Activated naive CD4-positive, alpha-beta T cell treated with anti-CD3 and anti-CD28 coated beads for 36 hours (primary cell): Measurements from ENCODE around the gene GPR15LG. TPM values are rescaled to one million over a fixed set of nuclear protein-coding genes. Genes with fewer than 3 reads are reported as not detected.

ENCODE experiments used
- CTCF ChIA-PET: fragments of 350-600 bp; sonication (Branson Sonifier 250); formaldehyde crosslinking; loops from one replicate; lab custom pipeline; 2021; ENCODE audit warnings: antibody characterized with exemption; lab: Charles Lee
- DNase-seq: peaks from one replicate; pipeline ENCODE4 v3.0.0-alpha.2; 2020
- H3K27ac Mint-ChIP-seq: one replicate; pipeline ENCODE4 v1.8.0; 2021; ENCODE audit warnings: mild to moderate bottlenecking, mixed read lengths
- H3K27me3 Mint-ChIP-seq: one replicate; pipeline ENCODE4 v1.8.0; 2021; ENCODE audit warnings: low read depth, mixed read lengths
- H3K36me3 Mint-ChIP-seq: one replicate; pipeline ENCODE4 v1.8.0; 2021; ENCODE audit warnings: low read depth, mixed read lengths
- H3K4me1 Mint-ChIP-seq: one replicate; pipeline ENCODE4 v1.8.0; 2021; ENCODE audit warnings: low read depth, mixed read lengths
- H3K4me3 Mint-ChIP-seq: one replicate; pipeline ENCODE4 v1.8.0; 2021; ENCODE audit warnings: mild to moderate bottlenecking, moderate library complexity, mixed read lengths
- H3K9me3 Mint-ChIP-seq: one replicate; pipeline ENCODE4 v1.8.0; 2021; ENCODE audit warnings: mixed read lengths
- intact Hi-C: fragments of 100-400 bp; cut with micrococcal nuclease; formaldehyde crosslinking; loops from one replicate; pipeline ENCODE4 v1.15.1; 2023
- total RNA-seq, 2 experiments: library from RNA; stranded (reverse); gene quantifications; one replicate each; pipeline ENCODE4 v1.2.3, GENCODE V29; 2021

GPR15LG gene
- total RNA-seq, 2 experiments from 2014 or later = not detected

DNA sequence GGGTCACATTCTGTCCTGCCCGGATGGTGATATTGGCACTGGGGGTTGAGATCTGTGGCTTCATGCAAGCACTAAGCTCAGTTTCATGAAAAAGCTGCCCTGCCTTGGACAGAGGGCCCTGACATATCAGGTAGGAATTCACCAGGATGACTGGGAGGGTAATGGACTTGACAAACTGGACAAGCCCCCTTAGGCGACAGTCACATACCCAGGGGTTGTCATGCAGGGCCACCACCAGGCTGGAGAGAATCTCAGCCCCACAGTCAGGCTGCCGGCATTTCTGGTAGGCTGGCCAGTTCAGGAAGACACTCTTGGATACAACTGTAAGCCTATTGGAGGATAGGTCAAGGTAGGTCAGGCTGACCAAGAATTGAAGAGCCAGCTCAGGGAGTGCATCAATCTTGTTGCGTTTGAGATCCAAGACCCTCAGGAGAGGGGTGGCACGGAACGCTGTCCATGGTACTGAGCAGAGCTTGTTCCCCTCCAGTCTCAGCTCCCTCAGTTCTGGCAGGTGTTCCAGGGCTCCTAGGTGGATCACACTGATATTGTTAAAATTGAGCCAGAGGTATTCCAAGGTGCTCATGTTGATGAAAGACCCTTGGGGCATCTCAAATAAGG, 50.9 kb downstream of the GPR15LG start:
- no peaks in the 10 kb centered on the region for H3K36me3 Mint-ChIP-seq
- H3K4me3 Mint-ChIP-seq = no peak overlapping the region
- CTCF ChIA-PET = no interaction called here
- intact Hi-C loops = no loop called here
- H3K4me1 Mint-ChIP-seq = no peaks in the 10 kb centered on the region
- peaks cover 18% of the 10 kb centered on the region for H3K27me3 Mint-ChIP-seq
- no peak overlapping the region for H3K27ac Mint-ChIP-seq
- DNase-seq = no peak
- H3K9me3 Mint-ChIP-seq = peaks cover 2% of the 10 kb centered on the region

DNA sequence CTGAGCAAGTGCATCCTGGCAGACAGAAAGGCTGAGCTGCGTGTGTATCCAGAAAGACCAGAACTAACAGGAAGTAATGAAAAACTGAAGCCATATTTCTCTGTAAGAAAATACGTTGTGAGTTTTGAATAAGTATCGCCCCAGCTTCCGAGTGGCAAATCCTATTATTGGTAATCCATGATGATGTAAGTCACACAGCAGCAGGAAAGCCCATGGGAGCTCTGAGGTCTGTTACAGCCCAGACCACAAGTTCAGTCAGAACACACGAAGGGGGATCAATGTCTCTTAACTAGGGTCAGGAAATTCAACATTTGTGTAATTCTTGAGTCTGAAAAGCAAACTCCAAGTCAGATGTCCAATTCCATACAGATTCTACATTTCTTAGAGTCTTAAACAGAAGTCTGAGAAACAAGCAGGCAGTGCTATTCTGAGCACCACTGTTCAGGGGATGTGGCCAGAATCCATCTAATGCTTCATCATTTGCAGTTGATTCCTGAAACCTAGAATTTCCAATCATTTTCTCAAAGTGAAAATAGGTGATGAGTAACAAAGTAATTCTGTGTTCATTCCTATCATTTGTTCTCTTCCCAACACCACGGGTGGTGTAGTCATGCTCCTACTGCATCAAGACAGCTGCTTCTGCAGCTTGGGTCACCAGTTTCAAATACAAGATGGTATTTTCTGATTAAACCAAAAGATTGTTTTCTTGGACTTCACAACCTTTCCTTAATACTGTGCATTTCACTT, 52.0 kb downstream of the GPR15LG start, which contains the start of gene LRIT2:
TSS of gene LRIT2 (minus strand) at position 118 of the 747 bp plus-strand sequence. CDS start at position 94, 24 bp downstream.
- Mint-ChIP-seq H3K36me3 (no peaks in the 10 kb centered on the region), H3K9me3 (no peaks in the 10 kb centered on the region), H3K27ac (no peak within 1 kb of the TSS), H3K27me3 (peaks cover 17% of the 10 kb centered on the region), H3K4me3 (no peak within 1 kb of the TSS), H3K4me1 (no peaks in the 10 kb centered on the region)
- intact Hi-C loops = no loop called here
- CTCF ChIA-PET = interaction anchor here (1.4 kb wide), 1 partner anchor 10 kb away, joined by 4 read pairs; no protein-coding TSS in a partner anchor
- no peak for DNase-seq

DNA sequence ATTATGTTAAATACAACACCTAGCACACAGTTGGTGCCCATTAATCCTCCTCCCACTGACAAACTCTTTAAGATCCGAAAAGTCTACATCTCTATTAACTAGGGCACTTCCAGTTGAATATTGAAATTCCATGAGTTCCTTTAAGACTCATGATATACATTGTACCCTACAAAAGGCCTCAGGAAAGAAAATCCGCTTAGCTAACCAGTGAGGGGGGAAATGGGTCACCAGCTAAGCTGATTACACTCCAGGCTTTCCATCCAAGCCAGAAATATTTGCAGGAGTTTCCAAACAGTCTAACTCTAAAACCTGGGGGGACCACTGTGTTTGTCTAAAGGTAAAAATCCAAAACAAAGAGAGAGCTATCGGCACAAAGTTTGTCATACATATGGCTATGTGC, 53.0 kb downstream of the GPR15LG start:
- CTCF ChIA-PET = interaction anchor here (0.6 to 1.4 kb wide), 2 partner anchors 11 to 292 kb away, joined by 3 to 4 read pairs; no protein-coding TSS in a partner anchor
- H3K27ac Mint-ChIP-seq = no peak overlapping the region
- H3K4me1 Mint-ChIP-seq = no peaks in the 10 kb centered on the region
- no peak for DNase-seq
- intact Hi-C loops = no loop called here
- H3K36me3 Mint-ChIP-seq = no peaks in the 10 kb centered on the region
- H3K27me3 Mint-ChIP-seq = peaks cover 16% of the 10 kb centered on the region
- no peak overlapping the region for H3K4me3 Mint-ChIP-seq
- no peaks in the 10 kb centered on the region for H3K9me3 Mint-ChIP-seq

DNA sequence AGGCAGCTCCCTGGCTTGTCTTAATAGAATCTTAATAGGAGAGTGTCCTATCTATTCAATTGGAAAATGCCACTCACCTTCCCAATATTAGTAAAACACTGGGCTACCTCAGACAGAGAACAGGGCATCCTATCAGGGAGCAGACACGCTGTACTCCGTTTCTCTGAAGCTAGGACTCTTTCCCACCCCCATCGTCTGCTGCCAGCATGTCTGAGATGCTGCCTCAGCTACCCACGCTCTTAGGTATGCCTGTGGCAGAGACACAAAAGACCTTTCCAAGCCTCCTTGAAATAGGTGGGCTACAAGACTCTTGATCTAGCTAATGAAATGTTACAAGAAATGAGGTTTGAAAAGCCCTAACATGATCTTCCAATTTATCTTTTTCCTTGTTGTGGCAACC, 54.2 kb downstream of the GPR15LG start:
- Mint-ChIP-seq H3K9me3 (no peaks in the 10 kb centered on the region), H3K4me1 (no peaks in the 10 kb centered on the region), H3K4me3 (no peak overlapping the region), H3K27me3 (peaks cover 13% of the 10 kb centered on the region), H3K27ac (no peak overlapping the region), H3K36me3 (no peaks in the 10 kb centered on the region)
- CTCF ChIA-PET = interaction anchor here (0.9 kb wide), 1 partner anchor 9 kb away, joined by 5 read pairs; no protein-coding TSS in a partner anchor
- no peak for DNase-seq
- intact Hi-C loops = no loop called here

DNA sequence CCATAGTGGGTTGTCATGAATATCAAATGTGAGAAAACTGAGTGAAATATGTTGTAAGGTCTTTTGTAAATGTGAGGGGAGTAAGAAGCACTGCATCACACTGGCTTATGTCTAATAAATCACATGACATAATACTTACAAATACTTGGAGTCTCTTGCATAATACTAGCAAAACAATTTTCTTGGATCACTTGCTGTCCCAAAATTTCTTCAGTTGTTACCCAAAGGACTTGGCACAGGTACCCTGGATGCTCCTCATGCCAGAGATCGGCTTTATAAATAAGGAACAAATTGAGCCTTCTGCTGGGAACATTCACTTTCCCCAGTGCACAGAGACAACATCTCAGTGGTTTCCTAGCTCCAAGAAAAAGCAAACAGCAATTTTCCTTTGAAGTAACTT, 56.8 kb downstream of the GPR15LG start:
- no peak overlapping the region for H3K27ac Mint-ChIP-seq
- H3K36me3 Mint-ChIP-seq = no peaks in the 10 kb centered on the region
- H3K4me3 Mint-ChIP-seq = no peak overlapping the region
- CTCF ChIA-PET = no interaction called here
- no peaks in the 10 kb centered on the region for H3K4me1 Mint-ChIP-seq
- intact Hi-C loops = no loop called here
- H3K9me3 Mint-ChIP-seq = no peaks in the 10 kb centered on the region
- peaks cover 16% of the 10 kb centered on the region for H3K27me3 Mint-ChIP-seq
- DNase-seq = no peak

DNA sequence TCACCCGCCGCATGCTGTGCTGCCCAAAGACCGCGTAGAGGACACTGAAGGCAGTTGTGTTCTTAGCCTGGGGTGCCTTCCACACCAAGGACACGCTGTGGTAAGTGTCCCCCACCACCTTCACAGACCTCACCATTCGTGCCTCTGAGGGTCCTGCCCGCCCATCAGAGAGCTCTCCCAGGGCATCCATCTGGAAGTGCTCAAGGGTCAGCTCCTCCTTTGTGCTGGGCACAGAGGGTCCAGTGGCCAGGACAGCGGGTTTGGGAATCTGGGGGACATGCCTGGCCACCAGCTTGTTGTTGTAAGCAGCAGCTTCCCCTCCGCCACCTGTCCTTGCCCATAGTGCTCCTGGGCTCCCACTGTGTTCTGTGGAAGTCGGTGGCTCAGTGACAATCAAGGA, 58.8 kb downstream of the GPR15LG start:
- Mint-ChIP-seq H3K27me3 (peaks cover 17% of the 10 kb centered on the region), H3K4me3 (no peak overlapping the region), H3K4me1 (no peaks in the 10 kb centered on the region), H3K9me3 (no peaks in the 10 kb centered on the region), H3K36me3 (no peaks in the 10 kb centered on the region), H3K27ac (no peak overlapping the region)
- DNase-seq = no peak
- CTCF ChIA-PET = interaction anchor here (1.2 kb wide), 1 partner anchor 34 kb away, joined by 5 read pairs; no protein-coding TSS in a partner anchor
- intact Hi-C loops = no loop called here

DNA sequence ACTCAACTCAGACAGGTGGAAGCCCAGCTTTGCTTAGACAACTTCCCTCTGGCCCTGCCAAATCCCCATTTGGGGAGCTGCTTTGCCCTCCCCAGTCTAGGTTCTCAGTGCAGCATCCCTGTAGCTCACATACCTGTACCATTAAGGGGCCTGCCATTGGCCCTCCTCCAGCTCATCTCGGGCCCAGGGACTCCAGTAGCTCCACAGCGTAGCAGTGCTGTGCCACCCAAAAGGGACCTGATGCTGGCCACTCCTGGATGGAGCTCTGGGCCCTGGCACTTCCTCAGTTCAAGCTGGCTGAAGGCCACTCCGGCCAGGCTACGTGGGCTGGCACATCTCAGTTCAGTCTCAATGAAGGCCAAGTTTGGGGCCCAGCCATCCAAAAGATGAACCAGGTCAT, 60.3 kb downstream of the GPR15LG start:
- intact Hi-C loops = no loop called here
- peaks cover 14% of the 10 kb centered on the region for H3K27me3 Mint-ChIP-seq
- DNase-seq = no peak
- CTCF ChIA-PET = interaction anchor here (0.5 to 1.0 kb wide), 3 partner anchors 16 to 159 kb away, joined by 3 read pairs; no protein-coding TSS in a partner anchor
- H3K27ac Mint-ChIP-seq = no peak overlapping the region
- H3K36me3 Mint-ChIP-seq = no peaks in the 10 kb centered on the region
- no peak overlapping the region for H3K4me3 Mint-ChIP-seq
- no peaks in the 10 kb centered on the region for H3K9me3 Mint-ChIP-seq
- no peaks in the 10 kb centered on the region for H3K4me1 Mint-ChIP-seq

DNA sequence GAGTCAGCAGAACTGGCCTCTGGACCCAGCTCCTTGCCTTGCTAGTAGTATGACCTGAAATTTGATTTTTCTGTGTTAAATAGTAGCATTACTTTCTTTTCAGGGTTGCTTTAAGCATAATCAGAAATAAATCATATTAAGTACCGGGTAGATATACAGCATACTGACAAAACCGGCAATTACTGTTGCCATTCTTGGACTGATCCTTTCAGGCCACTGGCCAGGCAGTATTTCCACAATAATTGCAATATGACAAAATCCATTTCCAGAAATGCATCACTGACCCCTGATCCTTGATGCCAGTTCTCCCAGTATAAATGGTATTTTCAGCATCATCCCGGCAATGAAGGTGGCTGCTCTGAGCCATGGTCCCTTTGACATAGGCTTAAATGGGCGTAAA, 60.9 kb downstream of the GPR15LG start:
- Mint-ChIP-seq H3K9me3 (no peaks in the 10 kb centered on the region), H3K27me3 (peaks cover 9% of the 10 kb centered on the region), H3K27ac (no peak overlapping the region), H3K4me3 (no peak overlapping the region), H3K4me1 (no peaks in the 10 kb centered on the region), H3K36me3 (no peaks in the 10 kb centered on the region)
- CTCF ChIA-PET = no interaction called here
- DNase-seq = no peak
- intact Hi-C loops = no loop called here

Other genes starting within 250 kb of the GPR15LG start
- 100 to 1,000 TPM; 281 TPM for gene GHITM, start 34.3 kb upstream of the GPR15LG start, total RNA-seq
- gene CDHR1, start 20.7 kb downstream of the GPR15LG start, total RNA-seq = 1 to 10 TPM in 1 of 2 experiments, under 1 TPM in 1; 0.37 to 1.4 TPM
- not detected for gene LRIT2, start 51.7 kb downstream of the GPR15LG start, total RNA-seq
- not detected for gene LRIT1, start 67.7 kb downstream of the GPR15LG start, total RNA-seq
- not detected for gene RGR, start 71.3 kb downstream of the GPR15LG start, total RNA-seq
- 10 to 100 TPM; 78.0 to 81.8 TPM for gene CCSER2, start 154.8 kb downstream of the GPR15LG start, total RNA-seq